HCT116 (cell line): ENCODE results near the gene IL12B. TPM values are rescaled to one million over a fixed set of nuclear protein-coding genes. Genes with fewer than 3 reads are reported as not detected.

Source experiments
- ATAC-seq: fragments of 200-7000 bp; cut with Tn5 transposase; 2 replicates; pipeline ENCODE4 v1.9.1; 2020; ENCODE audit warnings: mild to moderate bottlenecking, moderate library complexity
- BruUV-seq: library from RNA; stranded (reverse); fragments of 400-500 nt; replicated peaks from 2 replicates; lab custom pipeline; 2021; lab: Mats Ljungman, UMichigan
- CTCF ChIA-PET: fragments of 300-600 bp; sonication (Branson Sonifier 250); formaldehyde crosslinking; loops from one replicate; lab custom pipeline; 2021; ENCODE audit warnings: antibody characterized with exemption; lab: Charles Lee
- POLR2A ChIA-PET: fragments of 300-600, 350-600 bp; sonication (Branson Sonifier 250); formaldehyde crosslinking; loops from one replicate; lab custom pipeline; 2021; ENCODE audit warnings: antibody characterized with exemption; lab: Charles Lee
- RAD21 ChIA-PET, 2 experiments: fragments of 300-600 bp; sonication (Branson Sonifier 250); formaldehyde crosslinking; loops; one replicate each; lab custom pipeline; 2023; ENCODE audit warnings: low total read pairs in 2 of 2; ENCODE audit not compliant: uncharacterized antibody in 2 of 2, unreplicated experiment in 2 of 2, low non-redundant PET in 1 of 2; lab: Charles Lee
- DNase-seq: peaks from one replicate; pipeline ENCODE4 v3.0.0-alpha.2; 2010; ENCODE audit warnings: low read depth, low spot score
- H2AFZ ChIP-seq: fragments of 200-600 bp; shearing (Covaris generic), sonication (generic); 2 replicates; pipeline ENCODE4 v1.6.1; 2017; ENCODE audit warnings: low read depth, mixed run types, mixed read lengths, antibody characterized with exemption, low read length; ENCODE audit not compliant: poor library complexity, severe bottlenecking
- H3K27ac ChIP-seq: 2 replicates; pipeline ENCODE4 v1.5.1; 2012; ENCODE audit warnings: low read depth, low read length
- H3K27me3 ChIP-seq: fragments of 200-600 bp; sonication (generic); 2 replicates; pipeline ENCODE4 v1.6.1; 2016; ENCODE audit warnings: mixed run types, low read length, mixed read lengths; ENCODE audit not compliant: insufficient read depth
- H3K36me3 ChIP-seq, 2 experiments: fragments of 200-500 bp in 1 of 2; fragments of 200-600 bp in 1 of 2; sonication (Bioruptor generic) in 1 of 2; sonication (generic) in 1 of 2; 2 replicates each; pipeline versions ENCODE4 v1.5.1 to v1.6.1; 2014 to 2016; ENCODE audit warnings: low read length in 2 of 2, inconsistent platforms in 1 of 2, mixed read lengths in 1 of 2, mixed run types in 1 of 2; ENCODE audit not compliant: insufficient read depth in 2 of 2, control insufficient read depth in 1 of 2
- H3K4me1 ChIP-seq, 2 experiments: fragments of 200-600 bp in 1 of 2; sonication (generic) in 1 of 2; 2 replicates each; pipeline versions ENCODE4 v1.5.1 to v1.6.1; 2012 to 2017; ENCODE audit warnings: low read length in 2 of 2, inconsistent platforms in 1 of 2, mild to moderate bottlenecking in 1 of 2, mixed read lengths in 1 of 2, mixed run types in 1 of 2, moderate library complexity in 1 of 2; ENCODE audit not compliant: insufficient read depth in 2 of 2, control insufficient read depth in 1 of 2
- H3K4me2 ChIP-seq: fragments of 200-600 bp; sonication (generic); 2 replicates; pipeline ENCODE4 v1.6.1; 2017; ENCODE audit warnings: mixed run types, low read length, mixed read lengths
- H3K4me3 ChIP-seq, 2 experiments: fragments of 200-600 bp in 1 of 2; sonication (generic) in 1 of 2; replicated peaks in 1 of 2; 2 replicates each; pipeline ENCODE4 v1.5.1; 2011 to 2016; ENCODE audit warnings: low read length in 2 of 2, control low read depth in 1 of 2, low read depth in 1 of 2, mild to moderate bottlenecking in 1 of 2, mixed read lengths in 1 of 2, mixed run types in 1 of 2
- H3K79me2 ChIP-seq: fragments of 200-600 bp; sonication (generic); 2 replicates; pipeline ENCODE4 v1.6.1; 2017; ENCODE audit warnings: mild to moderate bottlenecking, mixed run types, low read length, moderate library complexity, mixed read lengths; ENCODE audit not compliant: insufficient read depth
- H3K9ac ChIP-seq: fragments of 200-600 bp; sonication (generic); 2 replicates; pipeline ENCODE4 v1.6.1; 2016; ENCODE audit warnings: low read length, mixed read lengths
- H3K9me2 ChIP-seq: fragments of 200-600 bp; sonication (generic), shearing (Covaris generic); 2 replicates; pipeline ENCODE4 v1.6.1; 2017; ENCODE audit warnings: mixed run types, mild to moderate bottlenecking, moderate library complexity; ENCODE audit not compliant: insufficient read depth
- H3K9me3 ChIP-seq, 2 experiments: fragments of 200-500 bp in 1 of 2; fragments of 200-600 bp in 1 of 2; sonication (Bioruptor generic) in 1 of 2; sonication (generic) in 1 of 2; 2 replicates each; pipeline ENCODE4 v1.6.1; 2014 to 2017; ENCODE audit warnings: low read length in 2 of 2, mixed read lengths in 2 of 2, inconsistent platforms in 1 of 2, low read depth in 1 of 2, mild to moderate bottlenecking in 1 of 2, mixed run types in 1 of 2, moderate library complexity in 1 of 2; ENCODE audit not compliant: control insufficient read depth in 1 of 2, insufficient read depth in 1 of 2
- H4K20me1 ChIP-seq: fragments of 200-600 bp; sonication (generic), shearing (Covaris generic); 2 replicates; pipeline ENCODE4 v1.6.1; 2017; ENCODE audit warnings: mixed run types, mild to moderate bottlenecking, moderate library complexity; ENCODE audit not compliant: insufficient read depth
- CBX3 ChIP-seq: IDR thresholded peaks from 2 replicates; pipeline ENCODE4 v1.6.1; 2012; ENCODE audit warnings: low read depth
- EGR1 ChIP-seq: IDR thresholded peaks from 2 replicates; pipeline ENCODE4 v1.6.1; 2012; ENCODE audit warnings: low read depth
- ELF1 ChIP-seq: IDR thresholded peaks from 2 replicates; pipeline ENCODE4 v1.6.1; 2012; ENCODE audit warnings: low read depth, borderline replicate concordance
- FOSL1 ChIP-seq: IDR thresholded peaks from 2 replicates; pipeline ENCODE4 v1.6.1; 2012; ENCODE audit warnings: low read depth
- JUND ChIP-seq: IDR thresholded peaks from 2 replicates; pipeline ENCODE4 v1.6.1; 2012
- POLR2A ChIP-seq: IDR thresholded peaks from 2 replicates; pipeline ENCODE4 v1.7.0; 2011; ENCODE audit warnings: borderline replicate concordance; ENCODE audit not compliant: insufficient read depth, insufficient read length; ENCODE audit errors: extremely low read depth
- RAD21 ChIP-seq: IDR thresholded peaks from 2 replicates; pipeline ENCODE4 v1.6.1; 2012; ENCODE audit warnings: low read depth, mild to moderate bottlenecking
- SIN3A ChIP-seq: IDR thresholded peaks from 2 replicates; pipeline ENCODE4 v1.6.1; 2012; ENCODE audit warnings: low read depth
- SP1 ChIP-seq: IDR thresholded peaks from 2 replicates; pipeline ENCODE4 v1.6.1; 2012; ENCODE audit warnings: low read depth
- SRF ChIP-seq: IDR thresholded peaks from 2 replicates; pipeline ENCODE4 v1.6.1; 2012; ENCODE audit warnings: low read depth
- TCF7L2 ChIP-seq: IDR thresholded peaks from 2 replicates; pipeline ENCODE4 v1.7.0; 2011; ENCODE audit warnings: borderline replicate concordance, inconsistent platforms; ENCODE audit not compliant: insufficient read depth, insufficient read length; ENCODE audit errors: extremely low read depth
- YY1 ChIP-seq: IDR thresholded peaks from 2 replicates; pipeline ENCODE4 v1.6.1; 2011; ENCODE audit warnings: low read length, low read depth, moderate library complexity, mild to moderate bottlenecking; ENCODE audit not compliant: insufficient replicate concordance; ENCODE audit errors: extremely low read depth
- ZFX ChIP-seq: fragments of 450-650 bp; IDR thresholded peaks from 2 replicates; pipeline ENCODE4 v1.6.1; 2017
- intact Hi-C: fragments of 100-400 bp; cut with micrococcal nuclease; formaldehyde crosslinking; loops from 2 replicates; pipeline ENCODE4 v1.10.0; 2022
- total RNA-seq: library from RNA; stranded (reverse); gene quantifications from one replicate; pipeline ENCODE4 v1.2.1, GENCODE V29; 2021; ENCODE audit not compliant: unreplicated experiment
- TF ChIP-seq, protein P1 (sequence below): IDR thresholded peaks from 2 replicates; pipeline ENCODE4 v1.6.1; 2012
- TF ChIP-seq, protein P2 (sequence below): IDR thresholded peaks from 2 replicates; pipeline ENCODE4 v1.6.1; 2012; ENCODE audit warnings: low read depth
- TF ChIP-seq, protein P3 (sequence below): IDR thresholded peaks from 2 replicates; pipeline ENCODE4 v1.6.1; 2012

The IL12B gene
- total RNA-seq, 1 experiment from 2014 or later, result not detected

- H3K9ac ChIP-seq, result no peak overlapping the region
- no peaks in the 10 kb centered on the region for H4K20me1 ChIP-seq
- no peak overlapping the region for H3K4me3 ChIP-seq
- DNase-seq (no peak), ATAC-seq (no peak)
- no peak overlapping the region for H3K27ac ChIP-seq
- CTCF ChIA-PET, result interaction anchor here (1.2 kb wide), 1 partner anchor 156 kb away, joined by 3 read pairs; no protein-coding TSS in a partner anchor
- no peaks in the 10 kb centered on the region for H3K9me2 ChIP-seq
- H3K27me3 ChIP-seq, result no peaks in the 10 kb centered on the region
- H3K36me3 ChIP-seq, result no peaks in the 10 kb centered on the region
- RAD21 ChIA-PET, result no interaction called here
- no peak overlapping the region for H3K4me2 ChIP-seq
- H3K9me3 ChIP-seq, result no peaks in the 10 kb centered on the region
- no peaks in the 10 kb centered on the region for H3K4me1 ChIP-seq
- intact Hi-C loops, result no loop called here
- no peak for TF ChIP-seq ZFX
- no peak for TF ChIP-seq POLR2A
- TF ChIP-seq FOSL1, result no peak
- no peak for TF ChIP-seq RAD21
- no peak for TF ChIP-seq TCF7L2
- no peak for TF ChIP-seq JUND
- TF ChIP-seq, protein P1, sequence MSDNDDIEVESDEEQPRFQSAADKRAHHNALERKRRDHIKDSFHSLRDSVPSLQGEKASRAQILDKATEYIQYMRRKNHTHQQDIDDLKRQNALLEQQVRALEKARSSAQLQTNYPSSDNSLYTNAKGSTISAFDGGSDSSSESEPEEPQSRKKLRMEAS, result no peak
- TF ChIP-seq SRF, result no peak
- TF ChIP-seq, protein P2, sequence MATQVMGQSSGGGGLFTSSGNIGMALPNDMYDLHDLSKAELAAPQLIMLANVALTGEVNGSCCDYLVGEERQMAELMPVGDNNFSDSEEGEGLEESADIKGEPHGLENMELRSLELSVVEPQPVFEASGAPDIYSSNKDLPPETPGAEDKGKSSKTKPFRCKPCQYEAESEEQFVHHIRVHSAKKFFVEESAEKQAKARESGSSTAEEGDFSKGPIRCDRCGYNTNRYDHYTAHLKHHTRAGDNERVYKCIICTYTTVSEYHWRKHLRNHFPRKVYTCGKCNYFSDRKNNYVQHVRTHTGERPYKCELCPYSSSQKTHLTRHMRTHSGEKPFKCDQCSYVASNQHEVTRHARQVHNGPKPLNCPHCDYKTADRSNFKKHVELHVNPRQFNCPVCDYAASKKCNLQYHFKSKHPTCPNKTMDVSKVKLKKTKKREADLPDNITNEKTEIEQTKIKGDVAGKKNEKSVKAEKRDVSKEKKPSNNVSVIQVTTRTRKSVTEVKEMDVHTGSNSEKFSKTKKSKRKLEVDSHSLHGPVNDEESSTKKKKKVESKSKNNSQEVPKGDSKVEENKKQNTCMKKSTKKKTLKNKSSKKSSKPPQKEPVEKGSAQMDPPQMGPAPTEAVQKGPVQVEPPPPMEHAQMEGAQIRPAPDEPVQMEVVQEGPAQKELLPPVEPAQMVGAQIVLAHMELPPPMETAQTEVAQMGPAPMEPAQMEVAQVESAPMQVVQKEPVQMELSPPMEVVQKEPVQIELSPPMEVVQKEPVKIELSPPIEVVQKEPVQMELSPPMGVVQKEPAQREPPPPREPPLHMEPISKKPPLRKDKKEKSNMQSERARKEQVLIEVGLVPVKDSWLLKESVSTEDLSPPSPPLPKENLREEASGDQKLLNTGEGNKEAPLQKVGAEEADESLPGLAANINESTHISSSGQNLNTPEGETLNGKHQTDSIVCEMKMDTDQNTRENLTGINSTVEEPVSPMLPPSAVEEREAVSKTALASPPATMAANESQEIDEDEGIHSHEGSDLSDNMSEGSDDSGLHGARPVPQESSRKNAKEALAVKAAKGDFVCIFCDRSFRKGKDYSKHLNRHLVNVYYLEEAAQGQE, result no peak
- TF ChIP-seq EGR1, result no peak
- no peak for TF ChIP-seq ELF1
- no peak for TF ChIP-seq YY1
- TF ChIP-seq, protein P3, sequence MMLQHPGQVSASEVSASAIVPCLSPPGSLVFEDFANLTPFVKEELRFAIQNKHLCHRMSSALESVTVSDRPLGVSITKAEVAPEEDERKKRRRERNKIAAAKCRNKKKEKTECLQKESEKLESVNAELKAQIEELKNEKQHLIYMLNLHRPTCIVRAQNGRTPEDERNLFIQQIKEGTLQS, result no peak
- TF ChIP-seq SP1, result no peak
- no peak for TF ChIP-seq SIN3A
- no peak for TF ChIP-seq CBX3
- POLR2A ChIA-PET, result no interaction called here
- no peak overlapping the region for H2AFZ ChIP-seq
- no peaks in the 10 kb centered on the region for H3K79me2 ChIP-seq
- no TSS peak for BruUV-seq
These were observed 17.1 kb downstream of the IL12B start for GRCh38 chr5:159313197-159313596.
